ENCODE data around the gene SPSB1.

GRCh38 chr1:9256332-9256731, 36.4 kb upstream of the SPSB1 start:
- TF ChIP-seq, protein P1, sequence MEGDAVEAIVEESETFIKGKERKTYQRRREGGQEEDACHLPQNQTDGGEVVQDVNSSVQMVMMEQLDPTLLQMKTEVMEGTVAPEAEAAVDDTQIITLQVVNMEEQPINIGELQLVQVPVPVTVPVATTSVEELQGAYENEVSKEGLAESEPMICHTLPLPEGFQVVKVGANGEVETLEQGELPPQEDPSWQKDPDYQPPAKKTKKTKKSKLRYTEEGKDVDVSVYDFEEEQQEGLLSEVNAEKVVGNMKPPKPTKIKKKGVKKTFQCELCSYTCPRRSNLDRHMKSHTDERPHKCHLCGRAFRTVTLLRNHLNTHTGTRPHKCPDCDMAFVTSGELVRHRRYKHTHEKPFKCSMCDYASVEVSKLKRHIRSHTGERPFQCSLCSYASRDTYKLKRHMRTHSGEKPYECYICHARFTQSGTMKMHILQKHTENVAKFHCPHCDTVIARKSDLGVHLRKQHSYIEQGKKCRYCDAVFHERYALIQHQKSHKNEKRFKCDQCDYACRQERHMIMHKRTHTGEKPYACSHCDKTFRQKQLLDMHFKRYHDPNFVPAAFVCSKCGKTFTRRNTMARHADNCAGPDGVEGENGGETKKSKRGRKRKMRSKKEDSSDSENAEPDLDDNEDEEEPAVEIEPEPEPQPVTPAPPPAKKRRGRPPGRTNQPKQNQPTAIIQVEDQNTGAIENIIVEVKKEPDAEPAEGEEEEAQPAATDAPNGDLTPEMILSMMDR (conservative IDR thresholded peaks at IDR 0.05 in 1 of 2, IDR thresholded peaks at IDR 0.05 in 1 of 2; ENCODE audit: extremely low read depth in 1 of 2, insufficient read depth in 1 of 2, low read depth in 1 of 2, low read length in 2 of 2) = no peak
- TF ChIP-seq EZH2 (IDR thresholded peaks at IDR 0.05; ENCODE audit: borderline replicate concordance, low read length) = no peak

Data from mammary epithelial cell (primary cell).